HG03139 (cell line): Measurements from ENCODE around the gene FRMD4A.
"Not testable (repeated sequence)": the region's sequence is repeated elsewhere in the genome, so short reads cannot be mapped to it uniquely, and the experiment has no call there.

Experiments
- ATAC-seq: cut with Tn5 transposase; IDR thresholded peaks from one replicate; pipeline ENCODE4 v1.9.1; 2021; ENCODE audit not compliant: unreplicated experiment

The FRMD4A gene

DNA sequence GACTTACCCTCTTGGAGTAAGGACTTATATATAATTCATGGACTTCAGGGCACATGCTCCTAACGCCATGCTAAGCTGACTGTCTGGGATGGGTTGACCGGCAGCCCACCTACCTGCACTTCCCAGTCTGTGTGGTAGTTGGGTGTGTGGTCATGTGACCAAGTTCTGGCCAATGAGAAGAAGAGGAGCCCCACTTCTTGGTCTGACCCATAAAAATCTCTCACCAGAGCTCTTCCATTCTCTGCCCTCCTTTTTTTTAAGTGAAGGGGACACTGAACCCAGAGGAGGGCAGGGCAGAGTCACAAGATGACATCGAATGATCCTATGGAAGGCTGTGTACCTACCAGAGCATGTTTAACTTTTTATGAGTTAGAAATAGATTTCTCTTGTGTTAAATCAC is 370.1 kb downstream of the FRMD4A start:
- ATAC-seq = no peak

DNA sequence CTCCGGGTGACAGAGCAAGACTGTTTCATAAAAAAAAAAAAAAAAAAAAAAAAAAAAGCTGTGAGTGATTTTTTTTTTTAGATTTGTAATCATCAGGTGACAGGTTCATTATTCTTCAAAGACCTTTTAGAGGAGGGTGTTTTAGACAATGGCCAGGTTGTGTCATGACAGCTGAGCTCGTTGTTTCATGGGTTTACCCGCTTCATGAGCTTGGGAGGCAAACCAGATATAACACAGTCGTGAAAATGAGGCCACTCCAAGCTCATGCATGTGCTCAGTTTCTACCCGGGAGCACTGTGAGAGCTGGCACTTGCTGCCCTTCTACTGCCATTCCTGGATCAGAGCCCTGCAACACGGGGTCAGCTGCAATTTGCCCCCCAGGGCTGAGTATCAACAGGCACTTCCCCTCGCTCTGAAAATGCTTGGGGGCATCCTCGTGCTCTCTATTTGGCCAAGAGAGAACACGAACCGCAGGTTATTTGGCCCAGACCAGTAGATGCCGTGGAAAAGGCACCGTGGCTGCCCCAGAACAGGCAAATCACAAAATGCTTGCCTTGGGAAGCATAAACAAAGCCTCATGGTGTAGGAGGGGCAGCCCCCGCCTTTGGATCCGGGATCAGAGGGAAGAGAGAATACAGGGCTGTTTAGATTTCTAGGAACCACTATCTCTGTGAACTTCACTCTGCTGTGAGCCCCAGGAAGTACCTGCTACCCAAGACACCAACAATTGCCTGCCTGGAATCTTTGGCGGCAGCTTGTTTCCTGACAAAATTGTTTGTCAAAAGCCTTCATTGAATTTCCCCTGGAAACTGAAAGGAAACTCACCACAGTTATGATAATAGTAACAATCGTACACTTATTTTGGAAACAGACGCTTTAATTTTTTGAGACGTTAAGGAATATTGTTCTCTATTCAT is 371.0 kb downstream of the FRMD4A start:
- no peak for ATAC-seq

DNA sequence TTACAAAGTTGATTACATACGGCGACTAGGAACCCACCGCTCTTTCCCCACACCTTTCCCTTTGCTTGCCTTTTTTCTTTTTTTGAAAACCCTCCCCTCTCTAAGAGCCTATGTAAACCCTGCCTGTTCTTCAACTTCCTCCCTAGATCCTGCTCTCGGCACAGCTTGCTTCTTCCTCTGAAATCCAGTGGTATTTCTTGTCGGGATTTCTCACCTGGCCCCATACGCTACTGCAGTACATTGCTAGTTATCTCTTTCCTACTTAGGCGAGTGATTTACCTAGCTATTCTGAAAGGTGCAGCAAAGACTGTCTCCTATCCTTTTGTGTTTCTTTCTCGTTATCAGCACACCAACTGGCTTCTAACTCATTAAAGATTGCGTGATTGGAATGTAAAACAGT is 372.9 kb downstream of the FRMD4A start:
- no peak for ATAC-seq

DNA sequence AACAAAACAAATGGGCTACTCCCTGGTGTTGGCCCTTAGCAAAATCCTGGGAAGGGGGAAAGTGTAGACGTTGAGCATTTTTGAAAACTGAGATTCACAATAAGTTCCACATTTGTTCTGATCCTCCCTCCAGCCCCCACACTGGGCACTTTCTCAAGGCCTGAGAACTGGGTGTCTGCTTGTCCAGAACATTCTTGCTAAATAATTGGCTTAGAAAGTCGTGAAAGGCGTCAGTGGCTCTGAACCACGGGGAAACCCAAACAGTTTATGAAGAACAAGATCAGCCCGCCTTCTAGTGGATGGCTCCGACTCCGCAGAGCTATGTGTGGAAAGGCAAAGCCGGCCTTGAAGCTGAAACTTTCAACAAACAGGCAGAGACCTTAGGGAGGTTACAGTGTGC is 373.9 kb downstream of the FRMD4A start:
- ATAC-seq = no peak

DNA sequence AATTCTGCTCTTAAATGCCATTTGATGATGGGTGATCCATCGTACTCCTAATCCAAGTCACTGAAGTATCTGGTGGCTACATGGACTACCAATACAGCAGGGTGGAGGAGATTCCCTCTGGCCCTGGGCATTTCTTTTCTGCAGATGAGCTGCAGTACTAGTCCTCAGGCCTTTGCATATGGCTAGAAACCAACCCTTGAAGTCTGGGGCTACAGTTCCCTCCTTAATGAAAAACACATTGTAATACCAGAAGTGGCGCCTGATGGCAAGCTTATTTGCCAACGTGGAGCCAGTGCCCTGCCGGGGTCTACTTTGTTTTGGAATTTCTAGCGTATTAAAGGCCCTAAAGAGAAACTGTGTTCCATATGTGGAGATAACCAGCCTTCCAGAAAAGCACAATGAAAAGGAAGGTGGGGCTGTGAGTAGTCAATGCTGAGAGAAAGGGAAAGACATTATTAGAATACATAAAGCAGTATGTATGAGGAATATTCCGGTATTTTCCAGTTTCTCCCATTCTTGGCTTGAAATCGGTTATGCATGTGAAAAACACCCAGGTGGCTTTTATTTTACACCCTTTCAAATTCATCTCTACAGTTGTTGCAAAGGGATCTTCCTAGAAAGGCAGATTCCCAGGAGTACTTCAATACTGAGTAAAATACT is 375.2 kb downstream of the FRMD4A start:
- no peak for ATAC-seq

DNA sequence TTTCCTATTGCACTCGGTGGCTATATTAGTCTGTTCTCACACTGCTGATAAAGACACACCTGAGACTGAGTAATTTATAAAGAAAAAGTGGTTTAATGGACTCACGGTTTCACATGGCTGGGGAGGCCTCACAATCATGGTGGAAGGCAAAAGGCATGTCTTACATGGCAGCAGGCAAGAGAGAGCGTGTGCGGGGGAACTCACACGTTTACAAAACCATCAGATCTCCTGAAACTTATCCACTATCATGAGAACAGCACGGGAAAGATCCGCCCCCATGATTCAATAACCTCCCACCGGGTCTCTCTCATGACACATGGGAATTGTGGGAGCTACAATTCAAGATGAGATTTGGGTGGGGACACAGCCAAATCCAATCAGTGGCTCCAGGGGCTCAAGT is 376.5 kb downstream of the FRMD4A start:
- not testable (repeated sequence) for ATAC-seq

DNA sequence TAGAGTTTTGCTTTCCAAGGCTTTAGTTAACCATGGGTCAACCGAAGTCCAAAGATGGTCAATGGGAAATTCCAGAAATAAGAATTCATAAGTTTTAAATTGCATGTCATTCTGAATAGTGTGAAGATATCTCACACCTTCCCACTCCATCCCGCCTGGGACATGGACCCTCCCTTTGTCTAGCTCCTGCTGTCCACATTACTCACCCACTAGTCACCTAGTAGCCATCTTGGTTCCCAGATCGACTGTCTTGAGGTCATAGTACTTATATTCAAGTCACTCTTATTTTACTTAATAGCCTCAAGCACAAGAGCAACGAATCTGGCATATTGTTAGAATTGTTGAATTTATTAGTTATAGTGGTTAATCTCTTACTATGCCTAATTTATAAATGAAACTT is 377.4 kb downstream of the FRMD4A start:
- ATAC-seq = no peak

DNA sequence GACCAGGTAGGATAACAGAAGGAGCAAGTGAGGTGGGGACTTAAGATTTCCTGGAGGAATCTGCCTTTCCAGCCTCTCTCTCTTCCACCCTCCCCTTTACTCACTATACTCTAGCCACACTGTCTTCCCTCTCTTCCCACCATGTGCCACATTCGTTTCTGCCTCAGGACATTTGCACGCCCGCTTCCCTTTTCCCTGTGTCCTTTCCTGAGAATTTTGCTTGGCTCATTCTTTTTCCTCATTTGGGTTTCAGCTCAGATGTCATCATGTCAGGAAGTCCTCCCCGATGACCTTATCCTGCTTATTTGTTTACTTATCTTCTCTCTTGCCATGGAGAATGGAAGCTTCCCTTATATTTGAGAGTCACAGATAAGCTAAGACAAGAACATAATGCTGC is 380.2 kb downstream of the FRMD4A start:
- no peak for ATAC-seq

DNA sequence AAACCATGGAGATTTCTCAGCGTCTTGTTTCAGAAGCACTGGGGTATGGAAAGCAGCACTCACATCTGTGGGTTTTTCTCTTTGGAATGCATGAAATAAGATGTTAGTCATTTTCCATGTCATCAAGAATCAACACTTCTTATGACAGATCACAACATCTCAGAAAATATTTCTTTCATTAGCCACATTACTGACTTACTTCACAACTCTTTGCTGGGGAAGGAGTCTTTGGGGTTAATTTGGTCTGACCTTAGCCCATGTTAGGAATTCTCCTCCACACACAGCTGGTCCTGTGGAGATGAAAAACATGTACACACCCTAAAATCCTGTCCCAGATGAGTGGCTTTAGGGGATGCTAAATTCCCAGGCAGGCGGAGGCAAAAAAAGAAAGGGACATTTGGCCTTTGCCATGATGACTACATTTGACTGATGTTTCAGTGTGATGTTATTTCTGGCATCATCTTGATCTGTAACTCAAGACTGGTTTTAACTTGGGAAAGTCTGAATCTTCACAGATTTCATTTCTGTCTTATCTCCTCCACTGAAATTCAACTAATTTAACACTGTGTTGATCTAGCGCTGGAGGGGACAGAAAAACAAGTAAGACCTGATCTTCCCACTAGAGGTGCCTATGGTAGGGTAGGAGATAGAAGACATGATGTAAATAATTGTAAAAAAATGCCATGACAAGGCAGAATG is 380.7 kb downstream of the FRMD4A start:
- no peak for ATAC-seq

DNA sequence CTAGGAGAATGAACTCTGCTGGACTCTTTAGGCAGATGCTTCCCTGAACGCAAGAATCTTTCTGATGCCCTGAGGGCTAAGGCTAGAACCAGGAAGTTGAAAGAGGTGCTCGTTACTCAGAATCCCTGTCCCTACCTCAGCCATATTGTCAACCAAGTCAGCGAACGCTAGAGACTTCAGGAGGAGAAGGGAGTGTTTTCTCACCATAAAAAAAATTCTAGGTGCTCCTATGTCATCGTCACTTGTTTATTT is 384.6 kb downstream of the FRMD4A start:
- ATAC-seq = no peak

DNA sequence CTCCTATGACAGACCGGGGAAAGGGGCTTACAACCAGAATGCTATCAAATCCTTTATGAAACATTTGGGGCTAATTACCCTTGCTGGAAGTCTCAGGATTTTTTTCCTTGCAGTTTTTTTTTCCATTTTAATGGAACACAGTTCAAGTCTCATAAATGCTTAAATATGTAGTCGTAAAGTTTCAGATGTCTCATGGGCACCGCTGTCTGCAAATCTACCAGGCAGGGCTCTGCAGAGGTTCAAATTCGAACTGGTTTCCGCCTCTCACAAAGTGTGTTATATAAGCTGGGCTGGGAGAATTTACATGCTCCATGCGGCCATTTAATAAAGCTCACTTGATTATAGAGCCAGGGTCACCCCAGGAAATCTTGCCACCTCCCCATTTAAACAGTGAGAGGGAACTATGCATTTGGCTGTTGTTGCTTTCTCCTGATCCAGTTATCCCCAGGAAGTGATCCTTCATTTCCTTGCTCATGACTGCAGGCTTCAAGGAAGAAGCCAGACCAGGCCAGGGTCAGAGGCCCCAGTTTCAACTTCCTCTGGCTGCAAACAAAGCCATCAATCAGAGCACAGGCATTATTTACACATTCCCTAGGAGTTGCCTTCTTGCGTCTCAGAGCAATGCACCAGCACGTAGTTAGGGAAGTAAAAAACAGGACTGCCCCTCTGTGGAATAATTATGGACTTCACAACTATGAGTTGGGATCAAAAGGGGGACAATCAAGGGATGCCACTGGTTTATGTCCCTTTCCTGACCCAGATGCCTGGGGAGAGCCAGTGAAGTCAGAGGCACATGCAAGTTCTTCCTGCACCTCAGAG is 385.1 kb downstream of the FRMD4A start:
- no peak for ATAC-seq

DNA sequence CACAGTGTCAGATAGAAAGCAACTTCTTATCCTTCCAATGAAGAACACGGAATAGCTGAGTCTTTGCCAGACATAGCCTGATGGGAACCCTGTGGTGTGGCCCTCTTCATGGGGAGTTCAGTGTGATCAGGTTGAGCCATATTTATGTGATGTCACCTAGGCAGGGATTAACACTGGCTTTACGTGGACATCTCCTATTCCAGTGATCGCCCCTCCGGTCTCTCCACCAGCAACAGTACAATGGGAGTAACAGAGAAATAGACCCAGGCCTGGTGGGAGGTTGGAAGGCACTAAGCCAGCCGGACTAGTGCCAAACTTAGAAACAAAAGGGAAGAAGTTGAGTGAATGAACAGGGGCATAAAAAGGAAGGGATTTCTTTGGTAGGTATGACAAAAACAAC is 385.9 kb downstream of the FRMD4A start:
- ATAC-seq = no peak

DNA sequence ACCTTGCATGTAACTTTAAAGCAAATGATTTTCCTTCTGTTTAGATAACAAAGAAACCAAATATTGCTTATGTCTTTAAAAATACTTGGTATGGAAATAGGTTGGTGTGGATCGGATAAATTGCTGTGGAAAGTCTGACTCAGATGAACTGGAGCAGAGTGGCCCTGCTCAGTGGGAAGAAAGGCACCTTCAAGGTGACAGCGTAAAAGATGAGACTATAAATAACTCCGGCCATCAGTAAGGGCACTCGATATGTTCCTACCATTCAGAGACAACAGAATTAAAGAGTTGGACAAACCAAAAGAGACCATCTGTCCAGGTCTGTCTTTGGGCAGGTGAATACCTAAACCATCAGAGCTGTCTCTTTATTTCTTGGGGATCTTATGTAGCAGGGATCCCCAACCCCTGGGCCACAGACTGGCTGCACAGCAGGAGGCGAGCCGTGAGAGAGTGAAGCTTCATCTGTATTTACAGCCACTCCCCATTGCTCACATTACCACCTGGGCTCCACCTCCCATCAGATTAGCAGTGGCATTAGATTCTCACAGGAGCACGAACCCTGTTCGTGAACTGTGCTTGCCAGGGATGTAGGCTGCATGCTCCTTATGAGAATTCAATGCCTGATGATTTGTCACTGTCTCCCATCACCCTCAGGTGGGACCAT is 386.9 kb downstream of the FRMD4A start:
- no peak for ATAC-seq

DNA sequence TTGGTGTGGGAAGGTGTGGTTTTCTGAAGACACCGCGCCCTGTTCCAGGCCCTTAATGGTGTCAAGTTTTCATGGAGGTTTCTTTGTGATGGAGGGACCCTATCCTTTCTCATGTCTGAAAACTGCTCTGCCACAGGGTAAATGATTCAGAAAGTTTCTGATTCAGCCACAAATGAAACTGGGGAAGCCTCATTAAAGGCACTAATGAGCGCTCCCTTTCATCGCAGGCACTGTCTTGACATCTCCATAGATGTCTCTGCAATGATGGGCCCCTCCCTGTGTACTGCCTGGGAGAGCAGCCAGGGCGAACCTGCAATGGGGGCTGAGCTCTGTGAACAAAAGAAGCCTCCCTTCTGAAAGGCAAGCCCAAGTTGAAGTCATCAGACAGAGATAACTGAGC is 388.7 kb downstream of the FRMD4A start:
- no peak for ATAC-seq

DNA sequence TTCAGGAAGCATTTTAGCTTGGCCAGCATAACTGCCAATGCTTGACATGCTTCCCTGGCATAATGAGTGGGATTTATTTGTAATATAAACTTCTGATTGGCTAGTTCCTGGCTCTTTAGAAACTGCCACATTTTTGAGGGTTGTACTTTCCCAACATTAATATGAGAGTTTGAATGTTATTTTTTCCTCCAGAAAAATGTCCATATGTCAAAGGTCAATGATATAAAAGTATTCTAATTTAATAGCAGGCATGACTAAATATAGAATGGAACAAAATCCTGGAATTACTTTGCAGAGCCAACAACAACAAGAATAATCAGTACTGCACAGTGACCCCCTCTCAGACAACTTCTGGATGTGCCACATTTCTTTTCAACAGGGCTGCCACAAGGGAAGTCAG is 391.3 kb downstream of the FRMD4A start:
- ATAC-seq = no peak

DNA sequence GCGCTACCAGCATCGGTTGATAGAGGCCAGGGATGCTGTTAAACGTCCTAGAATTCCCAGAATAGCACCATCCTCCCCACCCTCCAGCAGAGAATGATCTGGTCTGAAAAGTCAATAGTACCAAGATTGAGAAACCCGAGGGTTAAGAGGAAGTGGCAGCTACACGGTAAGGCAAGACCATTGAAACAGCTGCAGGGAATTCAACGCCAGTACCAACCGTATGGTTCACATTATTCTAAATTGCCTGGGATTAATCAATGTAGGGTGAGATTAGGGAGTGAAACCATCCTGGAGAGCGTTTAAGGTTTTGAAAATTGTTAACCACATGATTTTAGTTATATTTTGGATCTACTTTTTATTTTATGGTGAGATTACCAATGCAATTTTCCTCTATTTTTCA is 391.8 kb downstream of the FRMD4A start:
- no peak for ATAC-seq

DNA sequence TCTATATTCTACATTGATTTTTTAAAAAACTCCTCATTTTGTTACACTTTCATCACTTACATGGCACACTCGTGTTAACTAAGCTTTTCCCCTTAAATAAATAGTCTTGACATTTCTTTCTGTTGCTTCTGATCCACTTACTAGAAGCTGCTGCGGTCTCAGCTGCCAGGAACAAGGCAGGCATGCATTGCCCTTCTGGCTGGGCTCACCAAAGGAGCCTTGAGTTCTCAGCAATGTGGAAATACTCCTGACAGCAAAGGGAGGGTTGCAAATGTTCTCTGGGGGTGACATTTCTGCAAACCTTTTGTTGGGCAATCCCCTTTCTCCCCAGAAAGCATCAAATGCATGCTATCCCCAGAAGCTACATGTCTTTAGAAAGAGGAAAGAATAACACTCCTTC is 393.9 kb downstream of the FRMD4A start:
- no peak for ATAC-seq

DNA sequence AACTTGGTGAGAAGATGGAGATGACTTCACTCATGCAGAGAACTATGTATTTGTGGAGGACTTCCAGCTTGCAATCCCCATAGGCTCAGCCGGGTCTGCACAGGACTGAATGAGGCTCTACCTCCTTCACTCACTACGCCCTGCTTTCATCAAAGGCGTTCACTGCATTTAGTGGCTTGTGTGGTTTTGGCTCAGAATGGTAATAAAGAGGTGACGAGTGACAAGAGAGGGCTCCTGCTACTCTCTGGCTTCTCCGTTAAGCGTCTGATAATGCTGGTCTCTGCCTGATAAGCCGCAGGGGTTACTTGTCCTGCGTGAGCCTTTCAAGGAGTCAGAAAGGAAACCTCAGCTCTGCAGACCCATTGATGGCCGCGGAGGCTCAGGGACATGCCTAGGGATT is 400.6 kb downstream of the FRMD4A start:
- no peak for ATAC-seq

DNA sequence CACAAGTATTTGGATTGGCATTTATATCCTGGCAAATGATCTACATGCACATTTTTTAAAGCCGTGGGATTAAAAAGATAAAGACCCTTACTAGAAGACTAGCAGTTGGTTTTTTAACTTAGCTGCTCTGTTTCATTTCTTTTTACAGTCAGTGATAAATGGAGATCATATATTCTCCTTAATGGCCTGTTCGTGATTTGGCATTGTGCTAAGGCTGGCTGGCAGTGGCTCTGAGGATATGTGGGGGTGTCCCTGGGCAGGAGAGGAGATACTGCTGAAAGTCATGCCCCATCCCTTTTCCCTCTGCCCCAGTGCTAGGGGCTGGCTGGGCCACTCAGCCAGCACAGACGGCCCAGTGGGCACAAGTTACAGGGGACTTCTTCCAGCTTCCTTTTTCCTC is 402.3 kb downstream of the FRMD4A start:
- no peak for ATAC-seq

DNA sequence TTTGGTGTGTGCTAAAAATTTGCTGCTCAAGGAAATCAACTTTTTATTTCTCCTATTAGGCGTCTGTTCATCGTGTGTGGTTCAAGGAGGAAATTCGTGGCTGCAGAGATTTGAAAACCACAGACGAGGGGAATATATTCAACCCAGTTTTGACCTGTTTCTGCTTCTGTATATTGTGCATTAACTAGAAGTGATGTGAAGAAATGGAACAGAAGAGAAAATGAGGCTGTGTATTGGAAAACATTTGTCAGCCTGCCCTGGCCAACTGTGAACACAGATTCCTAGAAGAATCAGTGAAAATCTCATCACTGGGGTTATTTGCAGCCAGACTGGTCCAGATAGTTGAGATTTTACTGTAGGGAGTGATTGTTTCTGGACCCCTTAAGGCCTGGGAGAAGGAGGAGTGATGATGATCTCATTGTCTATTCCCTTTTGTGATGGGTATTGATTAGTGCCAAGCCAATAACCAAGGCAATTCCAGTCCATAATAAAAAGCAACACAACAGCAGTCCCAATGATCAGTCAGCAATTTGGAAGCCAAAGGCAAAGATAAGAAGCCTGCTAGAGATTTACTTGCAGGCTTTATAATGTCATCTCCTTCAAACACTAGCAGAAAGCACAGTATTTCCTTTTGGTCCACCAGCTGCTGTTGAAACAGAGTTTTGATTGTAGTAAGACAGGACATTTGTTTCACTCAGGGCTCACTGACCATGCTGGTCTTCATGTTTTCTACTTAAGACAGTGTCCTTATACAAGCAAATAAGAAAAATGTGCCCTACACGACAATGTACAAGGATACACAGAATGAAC is 404.5 kb downstream of the FRMD4A start:
- ATAC-seq = no peak
